Endodermal cell (in vitro differentiated cells): ENCODE measurements around the gene TMEM94. TPM values are rescaled to one million over a fixed set of nuclear protein-coding genes. Genes with fewer than 3 reads are reported as not detected.

Experiments
- DNase-seq: peaks from one replicate; pipeline ENCODE4 v3.0.0-alpha.2; 2017
- H3K27ac ChIP-seq: 2 replicates; pipeline ENCODE4 v1.5.1; 2013; ENCODE audit warnings: mild to moderate bottlenecking, low read depth, low read length, moderate library complexity
- H3K27me3 ChIP-seq: 2 replicates; pipeline ENCODE4 v1.6.1; 2013; ENCODE audit warnings: mild to moderate bottlenecking, low read length, moderate library complexity; ENCODE audit not compliant: insufficient read depth, control insufficient read depth, poor library complexity, severe bottlenecking
- H3K36me3 ChIP-seq: 2 replicates; pipeline ENCODE4 v1.7.0; 2013; ENCODE audit warnings: mild to moderate bottlenecking, low read length, moderate library complexity; ENCODE audit not compliant: control insufficient read depth, insufficient read depth
- H3K4me1 ChIP-seq: one replicate; pipeline ENCODE4 v1.7.0; 2013; ENCODE audit warnings: low read length; ENCODE audit not compliant: control insufficient read depth, insufficient read depth
- H3K4me3 ChIP-seq: 2 replicates; pipeline ENCODE4 v1.5.1; 2013; ENCODE audit warnings: mild to moderate bottlenecking, low read length, moderate library complexity
- H3K9ac ChIP-seq: 2 replicates; pipeline ENCODE4 v1.6.1; 2013; ENCODE audit warnings: mild to moderate bottlenecking, low read length, moderate library complexity; ENCODE audit not compliant: poor library complexity, severe bottlenecking; ENCODE audit errors: extremely low read depth
- H3K9me3 ChIP-seq: 2 replicates; pipeline ENCODE4 v1.6.1; 2013; ENCODE audit warnings: mild to moderate bottlenecking, low read length, moderate library complexity; ENCODE audit not compliant: control insufficient read depth
- H3K27ac Mint-ChIP-seq: 2 replicates; pipeline ENCODE4 v1.8.0; 2020; ENCODE audit warnings: mixed read lengths
- H3K27me3 Mint-ChIP-seq: 2 replicates; pipeline ENCODE4 v1.8.0; 2021; ENCODE audit warnings: mild to moderate bottlenecking, mixed read lengths; ENCODE audit not compliant: insufficient read depth
- H3K36me3 Mint-ChIP-seq: 2 replicates; pipeline ENCODE4 v1.8.0; 2020; ENCODE audit warnings: low read depth, mixed read lengths
- H3K4me1 Mint-ChIP-seq: 2 replicates; pipeline ENCODE4 v1.8.0; 2020; ENCODE audit warnings: mixed read lengths
- H3K4me3 Mint-ChIP-seq: 2 replicates; pipeline ENCODE4 v1.8.0; 2020; ENCODE audit warnings: mild to moderate bottlenecking, moderate library complexity, mixed read lengths
- H3K9me3 Mint-ChIP-seq: 2 replicates; pipeline ENCODE4 v1.8.0; 2020; ENCODE audit warnings: mild to moderate bottlenecking, mixed read lengths
- WGBS, 2 experiments: methylation state at CpG; one replicate each; pipeline versions ENCODE4 v1.1.5 to v1.1.7; 2013; ENCODE audit warnings: missing lambda C conversion rate in 2 of 2, mixed read lengths in 1 of 2; ENCODE audit not compliant: insufficient coverage in 1 of 2, insufficient read length in 1 of 2; 5-methylcytosine and 5-hydroxymethylcytosine counted together
- total RNA-seq, 2 donors: library from RNA; stranded (reverse); fragmentation: NEBNext Ultra II Directional in 1 of 2; extraction: Animal tissue kit (Norgen Biotek cat#: 25700) in 1 of 2; gene quantifications; 2 replicates in 1 of 2; 3 replicates in 1 of 2; pipeline ENCODE4 v1.2.1, GENCODE V29; 2021
- TF ChIP-seq, protein P1 (sequence below): fragments of 200-600 bp; sonication (generic); conservative IDR thresholded peaks from 2 replicates; pipeline ENCODE4 v1.5.0; 2021; ENCODE audit warnings: antibody characterized with exemption, mild to moderate bottlenecking

Gene TMEM94
- total RNA-seq, 2 donors from 2014 or later: 96.0 to 106 TPM

DNA sequence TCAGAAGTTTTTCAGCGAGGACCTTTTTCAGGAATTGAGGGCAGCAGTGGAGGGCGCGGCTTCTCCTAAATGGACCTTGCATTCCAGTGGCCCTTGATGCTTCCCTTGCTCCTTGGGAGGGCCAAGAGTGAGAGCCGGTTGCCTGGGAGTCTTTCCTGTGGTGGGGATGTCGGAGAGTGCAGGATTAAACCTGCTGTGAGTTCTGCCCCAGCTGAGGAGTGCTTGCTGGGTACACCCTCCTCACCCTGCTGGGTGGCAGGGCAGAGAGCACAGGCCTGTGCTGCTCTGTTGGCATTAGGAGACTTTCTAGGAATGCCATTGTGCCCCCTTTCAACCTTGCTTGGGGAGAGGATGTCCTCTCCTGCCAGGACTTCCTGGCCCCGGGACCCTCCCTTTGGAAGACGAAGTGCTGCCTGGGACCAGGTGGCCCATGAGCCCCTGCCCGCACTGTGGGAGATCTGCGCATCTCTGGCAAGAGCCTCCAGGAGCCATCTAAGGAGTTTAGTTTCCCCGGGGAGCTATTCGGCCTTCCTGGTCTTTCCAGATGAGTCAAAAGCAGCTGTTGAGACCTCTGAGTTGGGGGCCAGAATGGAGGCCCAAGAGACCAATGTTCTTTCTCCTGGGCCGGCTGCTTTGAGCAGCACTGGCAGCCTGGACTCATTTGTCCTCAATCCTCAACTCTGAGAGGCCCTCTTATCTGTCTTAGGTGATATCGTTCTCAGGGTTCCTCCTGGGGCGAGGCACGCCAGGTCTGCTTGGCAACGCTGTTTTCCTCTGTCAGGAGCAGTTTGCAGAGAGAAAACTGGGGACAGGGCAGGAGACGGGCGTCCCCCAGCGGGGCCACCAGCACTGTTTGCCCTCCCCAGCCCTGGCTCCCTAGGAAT is 74.6 kb downstream of the TMEM94 start:
- Histone ChIP-seq H3K27me3 (peaks cover 8% of the 10 kb centered on the region), H3K27ac (no peak overlapping the region), H3K9me3 (no peaks in the 10 kb centered on the region), H3K36me3 (peaks cover 5% of the 10 kb centered on the region), H3K4me1 (peaks cover 3% of the 10 kb centered on the region), H3K4me3 (no peak overlapping the region), H3K9ac (no peak overlapping the region)
- H3K4me3 Mint-ChIP-seq: no peak overlapping the region
- no peaks in the 10 kb centered on the region for H3K9me3 Mint-ChIP-seq
- 89 to 91% methylated on average over 17 to 19 of the region's 19 CpGs for WGBS, 2 experiments
- H3K27ac Mint-ChIP-seq: no peak overlapping the region
- peaks cover 28% of the 10 kb centered on the region for H3K36me3 Mint-ChIP-seq
- DNase-seq: peak; percentile 46
- peaks cover 28% of the 10 kb centered on the region for H3K4me1 Mint-ChIP-seq
- no peaks in the 10 kb centered on the region for H3K27me3 Mint-ChIP-seq
- TF ChIP-seq, protein P1, sequence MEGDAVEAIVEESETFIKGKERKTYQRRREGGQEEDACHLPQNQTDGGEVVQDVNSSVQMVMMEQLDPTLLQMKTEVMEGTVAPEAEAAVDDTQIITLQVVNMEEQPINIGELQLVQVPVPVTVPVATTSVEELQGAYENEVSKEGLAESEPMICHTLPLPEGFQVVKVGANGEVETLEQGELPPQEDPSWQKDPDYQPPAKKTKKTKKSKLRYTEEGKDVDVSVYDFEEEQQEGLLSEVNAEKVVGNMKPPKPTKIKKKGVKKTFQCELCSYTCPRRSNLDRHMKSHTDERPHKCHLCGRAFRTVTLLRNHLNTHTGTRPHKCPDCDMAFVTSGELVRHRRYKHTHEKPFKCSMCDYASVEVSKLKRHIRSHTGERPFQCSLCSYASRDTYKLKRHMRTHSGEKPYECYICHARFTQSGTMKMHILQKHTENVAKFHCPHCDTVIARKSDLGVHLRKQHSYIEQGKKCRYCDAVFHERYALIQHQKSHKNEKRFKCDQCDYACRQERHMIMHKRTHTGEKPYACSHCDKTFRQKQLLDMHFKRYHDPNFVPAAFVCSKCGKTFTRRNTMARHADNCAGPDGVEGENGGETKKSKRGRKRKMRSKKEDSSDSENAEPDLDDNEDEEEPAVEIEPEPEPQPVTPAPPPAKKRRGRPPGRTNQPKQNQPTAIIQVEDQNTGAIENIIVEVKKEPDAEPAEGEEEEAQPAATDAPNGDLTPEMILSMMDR: no peak

GRCh38 chr17:75531721-75532072 is 75.3 kb downstream of the TMEM94 start:
- H3K9me3 ChIP-seq: no peaks in the 10 kb centered on the region
- 89 to 92% methylated on average over 2 to 7 of the region's 7 CpGs for WGBS, 2 experiments
- H3K4me1 Mint-ChIP-seq: peaks cover 28% of the 10 kb centered on the region
- peak; percentile 51 for DNase-seq
- no peak overlapping the region for H3K4me3 ChIP-seq
- peaks cover 7% of the 10 kb centered on the region for H3K4me1 ChIP-seq
- no peak overlapping the region for H3K4me3 Mint-ChIP-seq
- H3K27me3 ChIP-seq: peaks cover 2% of the 10 kb centered on the region
- H3K27me3 Mint-ChIP-seq: no peaks in the 10 kb centered on the region
- peaks cover 28% of the 10 kb centered on the region for H3K36me3 Mint-ChIP-seq
- no peak overlapping the region for H3K9ac ChIP-seq
- no peak overlapping the region for H3K27ac ChIP-seq
- H3K27ac Mint-ChIP-seq: no peak overlapping the region
- H3K36me3 ChIP-seq: peaks cover 5% of the 10 kb centered on the region
- TF ChIP-seq, protein P1: no peak
- no peaks in the 10 kb centered on the region for H3K9me3 Mint-ChIP-seq

DNA sequence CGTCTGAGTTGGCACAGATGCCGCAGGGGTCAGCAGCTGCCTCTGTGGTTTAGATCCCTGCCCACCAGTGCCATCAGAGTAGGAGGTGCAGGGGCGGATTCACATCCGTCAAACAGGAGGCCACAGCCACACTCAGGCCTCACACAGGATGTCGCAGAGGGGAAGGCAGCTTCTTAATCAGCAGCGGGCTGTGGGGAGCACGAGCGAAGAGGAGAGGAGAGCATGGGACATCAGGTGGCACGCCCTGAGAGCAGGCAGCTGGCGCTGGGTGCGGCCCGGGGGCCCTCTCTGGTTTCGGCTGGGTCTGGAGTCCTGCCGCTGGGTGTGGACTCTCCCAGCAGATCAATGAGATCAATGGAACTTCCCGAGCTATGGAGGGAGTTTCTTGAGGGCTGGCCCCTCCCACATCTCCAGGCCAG is 78.7 kb downstream of the TMEM94 start:
- Mint-ChIP-seq H3K36me3 (peaks cover 29% of the 10 kb centered on the region), H3K9me3 (no peaks in the 10 kb centered on the region), H3K27me3 (no peaks in the 10 kb centered on the region), H3K27ac (peak overlapping the region; percentile 85), H3K4me3 (no peak overlapping the region), H3K4me1 (peaks cover 27% of the 10 kb centered on the region)
- H3K27ac ChIP-seq: no peak overlapping the region
- peaks cover 7% of the 10 kb centered on the region for H3K4me1 ChIP-seq
- no peaks in the 10 kb centered on the region for H3K9me3 ChIP-seq
- no peak overlapping the region for H3K9ac ChIP-seq
- DNase-seq: no peak
- no peaks in the 10 kb centered on the region for H3K27me3 ChIP-seq
- peaks cover 5% of the 10 kb centered on the region for H3K36me3 ChIP-seq
- H3K4me3 ChIP-seq: no peak overlapping the region
- TF ChIP-seq, protein P1: no peak
- WGBS, 2 experiments: 88 to 90% methylated on average over 7 to 15 of the region's 15 CpGs
